Measurements from ENCODE around the gene VTI1A. TPM values are rescaled to one million over a fixed set of nuclear protein-coding genes. Genes with fewer than 3 reads are reported as not detected.
"Not testable (repeated sequence)": the region's sequence is repeated elsewhere in the genome, so short reads cannot be mapped to it uniquely, and the experiment has no call there.

VTI1A gene
- total and polyA plus RNA-seq, 9 of the 15 experiments (the other 6 are each of a cell fraction or from before 2014, with no cell fraction given): 9.3 to 21.4 (median 16.0) TPM

GRCh38 chr10:112859793-112860192 lies 412.8 kb downstream of the VTI1A start (continued):
- TF ChIP-seq CUX1 (CRISPR knock-in tag; IDR thresholded peaks at IDR 0.05) (no peak), THAP12 (CRISPR knock-in tag; IDR thresholded peaks at IDR 0.05) (no peak), YY1 (IDR thresholded peaks at IDR 0.05; ENCODE audit: borderline replicate concordance in 1 of 3, control insufficient read depth in 1 of 3, extremely low read depth in 1 of 3, insufficient read depth in 3 of 3, insufficient read length in 1 of 3, insufficient replicate concordance in 2 of 3, low read depth in 1 of 3, low read length in 2 of 3) (no peak)

- 0% methylated on average over 2 of the region's 2 CpGs for WGBS (ENCODE audit: insufficient coverage, low coverage, missing lambda C conversion rate)
- H3K36me3 ChIP-seq (ENCODE audit: control insufficient read depth, insufficient read depth, low read length); FAIRE-seq; CTCF ChIA-PET (ENCODE audit: low intra/inter-chr PET ratio); H3K27me3 ChIP-seq (ENCODE audit: control insufficient read depth in 2 of 2, insufficient read depth in 2 of 2, low read length in 2 of 2); H4K20me1 ChIP-seq (replicated peaks; ENCODE audit: control insufficient read depth, insufficient read depth, low read length); intact Hi-C loops (cut with micrococcal nuclease); ATAC-seq; DNase-seq (ENCODE audit: extremely low read depth in 1 of 4, low spot score in 3 of 4); in situ Hi-C loops (cut with MboI); H2AFZ ChIP-seq (ENCODE audit: low read depth, low read length); H3K9me1 ChIP-seq (ENCODE audit: control insufficient read depth, insufficient read depth, low read length); H3K4me1 ChIP-seq (replicated peaks in 1 of 2; ENCODE audit: control insufficient read depth in 2 of 2, insufficient read depth in 2 of 2, low read length in 2 of 2); BruUV-seq (replicated peaks); H3K9me3 ChIP-seq (replicated peaks; ENCODE audit: control insufficient read depth, insufficient read depth, low read depth, low read length); H3K9ac ChIP-seq (ENCODE audit: insufficient read depth in 1 of 2, low read depth in 2 of 2, low read length in 2 of 2); H3K79me2 ChIP-seq (ENCODE audit: control insufficient read depth, insufficient read depth, low read length); POLR2A ChIA-PET; H3K4me2 ChIP-seq (ENCODE audit: insufficient read depth, low read length); H3K4me3 ChIP-seq; H3K27ac ChIP-seq (ENCODE audit: extremely low read depth, low read depth, low read length): not testable (repeated sequence)
Observed at GRCh38 chr10:112863461-112863860, 416.4 kb downstream of the VTI1A start.

Data from K562 (cell line).